Mesenchymal stem cell (in vitro differentiated cells and primary cell): ENCODE data around the gene JAKMIP1.

Experiments
- DNase-seq: peaks from one replicate; pipeline ENCODE4 v3.0.0-alpha.2; 2013
- H2AFZ ChIP-seq: one replicate; pipeline ENCODE4 v1.6.1; 2013; ENCODE audit warnings: low read depth, mild to moderate bottlenecking, control low read depth, inconsistent platforms, low read length, moderate library complexity
- H2AK5ac ChIP-seq: 2 replicates; pipeline ENCODE4 v1.6.1; 2013; ENCODE audit warnings: low read length, moderate library complexity, mild to moderate bottlenecking, inconsistent platforms; ENCODE audit not compliant: severe bottlenecking
- H2BK120ac ChIP-seq: one replicate; pipeline ENCODE4 v1.6.1; 2013; ENCODE audit warnings: low read depth, mild to moderate bottlenecking, inconsistent platforms, low read length, moderate library complexity
- H2BK12ac ChIP-seq, 2 experiments: one replicate each; pipeline ENCODE4 v1.6.1; 2013; ENCODE audit warnings: inconsistent platforms in 2 of 2, low read length in 2 of 2, mild to moderate bottlenecking in 2 of 2, moderate library complexity in 2 of 2, control low read depth in 1 of 2
- H2BK15ac ChIP-seq: one replicate; pipeline ENCODE4 v1.6.1; 2013; ENCODE audit warnings: mild to moderate bottlenecking, low read depth, inconsistent platforms; ENCODE audit not compliant: poor library complexity, severe bottlenecking
- H2BK5ac ChIP-seq: 2 replicates; pipeline ENCODE4 v1.6.1; 2013; ENCODE audit warnings: low read depth, mild to moderate bottlenecking, low read length, control low read depth, inconsistent platforms; ENCODE audit not compliant: poor library complexity, severe bottlenecking
- H3K14ac ChIP-seq, 2 experiments: one replicate each; pipeline ENCODE4 v1.6.1; 2013; ENCODE audit warnings: inconsistent platforms in 2 of 2, low read length in 2 of 2, control low read depth in 1 of 2, mild to moderate bottlenecking in 1 of 2, moderate library complexity in 1 of 2
- H3K18ac ChIP-seq, 2 experiments: one replicate each; pipeline ENCODE4 v1.6.1; 2013; ENCODE audit warnings: inconsistent platforms in 2 of 2, low read length in 2 of 2, control low read depth in 1 of 2, low read depth in 1 of 2, mild to moderate bottlenecking in 1 of 2
- H3K23ac ChIP-seq, 2 experiments: one replicate each; pipeline ENCODE4 v1.6.1; 2013; ENCODE audit warnings: inconsistent platforms in 2 of 2, low read length in 2 of 2, mild to moderate bottlenecking in 2 of 2, moderate library complexity in 2 of 2, control low read depth in 1 of 2
- H3K27ac ChIP-seq: 2 replicates; pipeline ENCODE4 v1.5.1; 2013; ENCODE audit warnings: mild to moderate bottlenecking, moderate library complexity, low read length, control low read depth, inconsistent platforms; ENCODE audit not compliant: poor library complexity, severe bottlenecking
- H3K27me3 ChIP-seq, 2 experiments: 2 replicates each; pipeline versions ENCODE4 v1.6.1 to v1.7.0; 2013; ENCODE audit warnings: low read length in 2 of 2, mild to moderate bottlenecking in 2 of 2, moderate library complexity in 2 of 2, control low read depth in 1 of 2, inconsistent platforms in 1 of 2; ENCODE audit not compliant: control insufficient read depth in 1 of 2, insufficient read depth in 1 of 2
- H3K36me3 ChIP-seq, 2 experiments: 2 replicates each; pipeline versions ENCODE4 v1.6.1 to v1.7.0; 2013; ENCODE audit warnings: low read length in 2 of 2, control low read depth in 1 of 2, inconsistent platforms in 1 of 2, low read depth in 1 of 2, mild to moderate bottlenecking in 1 of 2; ENCODE audit not compliant: insufficient read depth in 2 of 2, control insufficient read depth in 1 of 2
- H3K4ac ChIP-seq, 2 experiments: one replicate each; pipeline ENCODE4 v1.6.1; 2013; ENCODE audit warnings: inconsistent platforms in 2 of 2, low read length in 2 of 2, mild to moderate bottlenecking in 2 of 2, moderate library complexity in 2 of 2, control low read depth in 1 of 2, low read depth in 1 of 2
- H3K4me1 ChIP-seq: 2 replicates; pipeline ENCODE4 v1.6.1; 2013; ENCODE audit warnings: low read depth, low read length, control low read depth; ENCODE audit not compliant: control insufficient read depth, insufficient read depth
- H3K4me2 ChIP-seq: 2 replicates; pipeline ENCODE4 v1.6.1; 2013; ENCODE audit warnings: low read length, mild to moderate bottlenecking, inconsistent platforms; ENCODE audit not compliant: poor library complexity, severe bottlenecking
- H3K4me3 ChIP-seq, 2 experiments: 2 replicates each; pipeline versions ENCODE4 v1.5.1 to v1.7.0; 2013; ENCODE audit warnings: low read length in 2 of 2, mild to moderate bottlenecking in 2 of 2, control low read depth in 1 of 2, low read depth in 1 of 2; ENCODE audit not compliant: insufficient read depth in 1 of 2
- H3K79me1 ChIP-seq: replicated peaks from 2 replicates; pipeline ENCODE4 v1.6.1; 2013; ENCODE audit warnings: mild to moderate bottlenecking, control low read depth, low read length, inconsistent platforms; ENCODE audit not compliant: poor library complexity, severe bottlenecking
- H3K9ac ChIP-seq: 2 replicates; pipeline ENCODE4 v1.7.0; 2013; ENCODE audit warnings: mild to moderate bottlenecking, low read length, moderate library complexity
- H3K9me3 ChIP-seq: 2 replicates; pipeline ENCODE4 v1.7.0; 2013; ENCODE audit warnings: mild to moderate bottlenecking, low read length; ENCODE audit not compliant: control insufficient read depth
- H4K8ac ChIP-seq: one replicate; pipeline ENCODE4 v1.6.1; 2013; ENCODE audit warnings: inconsistent platforms, mild to moderate bottlenecking, low read length, moderate library complexity
- H4K91ac ChIP-seq: one replicate; pipeline ENCODE4 v1.6.1; 2013; ENCODE audit warnings: mild to moderate bottlenecking, low read length, inconsistent platforms
- WGBS: methylation state at CpG from one replicate; pipeline ENCODE4 v1.1.7; 2013; ENCODE audit warnings: mixed read lengths; 5-methylcytosine and 5-hydroxymethylcytosine counted together

The JAKMIP1 gene

GRCh38 chr4:6200922-6201362 lies 593 bp upstream of the JAKMIP1 start:
- Histone ChIP-seq H3K36me3 (no peaks in the 10 kb centered on the region), H2BK12ac (no peak overlapping the region), H4K8ac (no peak overlapping the region), H3K9me3 (peaks cover 7% of the 10 kb centered on the region), H2AK5ac (no peak overlapping the region), H3K79me1 (no peaks in the 10 kb centered on the region), H3K27me3 (peaks cover 60 to 62% of the 10 kb centered on the region in 2 experiments), H3K4ac (no peak overlapping the region), H3K14ac (no peak overlapping the region), H3K9ac (no peak overlapping the region), H2AFZ (no peak overlapping the region), H2BK5ac (no peak overlapping the region), H2BK15ac (no peak overlapping the region), H4K91ac (no peak overlapping the region), H3K4me1 (peaks cover 20% of the 10 kb centered on the region), H3K18ac (no peak overlapping the region), H2BK120ac (no peak overlapping the region), H3K23ac (no peak overlapping the region), H3K27ac (no peak overlapping the region), H3K4me3 (peak overlapping the region in 1 of 2 experiments; percentile 37), H3K4me2 (peak overlapping the region; percentile 51)
- DNase-seq, result no peak
- WGBS, result 31% methylated on average over 8 of the region's 15 CpGs

- H3K9me3 ChIP-seq, result peaks cover 7% of the 10 kb centered on the region
- no peak overlapping the region for H3K18ac ChIP-seq
- H3K27ac ChIP-seq, result no peak overlapping the region
- no peak overlapping the region for H2BK5ac ChIP-seq
- DNase-seq, result no peak
- H3K4me3 ChIP-seq, result peak overlapping the region in 1 of 2 experiments; percentile 26
- H3K36me3 ChIP-seq, result no peaks in the 10 kb centered on the region
- 2% methylated on average over 40 of the region's 55 CpGs for WGBS
- no peak overlapping the region for H3K23ac ChIP-seq
- no peak overlapping the region for H3K9ac ChIP-seq
- no peak overlapping the region for H3K14ac ChIP-seq
- peak overlapping the region; percentile 58 for H4K91ac ChIP-seq
- H3K4me2 ChIP-seq, result no peak overlapping the region
- peaks cover 20% of the 10 kb centered on the region for H3K4me1 ChIP-seq
- H4K8ac ChIP-seq, result no peak overlapping the region
- no peak overlapping the region for H2BK12ac ChIP-seq
- H3K27me3 ChIP-seq, result peaks cover 58 to 72% of the 10 kb centered on the region in 2 experiments
- no peak overlapping the region for H2AK5ac ChIP-seq
- H3K4ac ChIP-seq, result no peak overlapping the region
- no peak overlapping the region for H2BK120ac ChIP-seq
- no peaks in the 10 kb centered on the region for H3K79me1 ChIP-seq
- no peak overlapping the region for H2AFZ ChIP-seq
- H2BK15ac ChIP-seq, result no peak overlapping the region
These were observed 877 bp downstream of the JAKMIP1 start for GRCh38 chr4:6199422-6199921.

GRCh38 chr4:6198768-6199421 lies 1.5 kb downstream of the JAKMIP1 start:
- Histone ChIP-seq H2BK15ac (no peak overlapping the region), H3K27me3 (peaks cover 58 to 67% of the 10 kb centered on the region in 2 experiments), H3K9ac (no peak overlapping the region), H3K9me3 (peaks cover 7% of the 10 kb centered on the region), H2BK120ac (no peak overlapping the region), H3K36me3 (no peaks in the 10 kb centered on the region), H3K4me1 (peaks cover 20% of the 10 kb centered on the region), H2BK5ac (no peak overlapping the region), H3K4ac (no peak overlapping the region), H2BK12ac (no peak overlapping the region), H2AK5ac (no peak overlapping the region), H4K8ac (no peak overlapping the region), H3K14ac (no peak overlapping the region), H4K91ac (peak overlapping the region; percentile 58), H2AFZ (no peak overlapping the region), H3K23ac (no peak overlapping the region), H3K27ac (no peak overlapping the region), H3K4me2 (no peak overlapping the region), H3K79me1 (no peaks in the 10 kb centered on the region), H3K4me3 (peak overlapping the region in 1 of 2 experiments; percentile 26), H3K18ac (no peak overlapping the region)
- WGBS, result 2% methylated on average over 26 of the region's 27 CpGs
- DNase-seq, result peak; percentile 2

GRCh38 chr4:6198278-6198677 lies 2.1 kb downstream of the JAKMIP1 start:
- Histone ChIP-seq H3K18ac (no peak overlapping the region), H4K8ac (no peak overlapping the region), H3K4me2 (no peak overlapping the region), H3K27me3 (peaks cover 63% of the 10 kb centered on the region in 2 experiments), H3K79me1 (no peaks in the 10 kb centered on the region), H3K4ac (no peak overlapping the region), H2AK5ac (no peak overlapping the region), H3K9me3 (peaks cover 7% of the 10 kb centered on the region), H4K91ac (no peak overlapping the region), H3K27ac (no peak overlapping the region), H3K4me1 (peaks cover 20% of the 10 kb centered on the region), H3K23ac (no peak overlapping the region), H2BK12ac (no peak overlapping the region), H3K36me3 (no peaks in the 10 kb centered on the region), H2BK15ac (no peak overlapping the region), H3K9ac (no peak overlapping the region), H2BK5ac (no peak overlapping the region), H3K14ac (no peak overlapping the region), H2BK120ac (no peak overlapping the region), H2AFZ (no peak overlapping the region), H3K4me3 (no peak overlapping the region)
- WGBS, result 43% methylated on average over 5 of the region's 6 CpGs
- DNase-seq, result no peak
